ENCODE results near the gene STXBP6.

- TF ChIP-seq POLR2AphosphoS5 (IDR thresholded peaks at IDR 0.05; ENCODE audit: low read depth, low read length), result no peak
- no peak for TF ChIP-seq TAF1 (IDR thresholded peaks at IDR 0.05; ENCODE audit: borderline replicate concordance, insufficient read depth, low read length)
- TF ChIP-seq REST (IDR thresholded peaks at IDR 0.05; ENCODE audit: insufficient read depth in 1 of 2, low read depth in 2 of 2, low read length in 2 of 2), result no peak
Observed at GRCh38 chr14:24834956-24835355, 215.0 kb downstream of the STXBP6 start.
